ENCODE data around the gene CTTN.

DNA sequence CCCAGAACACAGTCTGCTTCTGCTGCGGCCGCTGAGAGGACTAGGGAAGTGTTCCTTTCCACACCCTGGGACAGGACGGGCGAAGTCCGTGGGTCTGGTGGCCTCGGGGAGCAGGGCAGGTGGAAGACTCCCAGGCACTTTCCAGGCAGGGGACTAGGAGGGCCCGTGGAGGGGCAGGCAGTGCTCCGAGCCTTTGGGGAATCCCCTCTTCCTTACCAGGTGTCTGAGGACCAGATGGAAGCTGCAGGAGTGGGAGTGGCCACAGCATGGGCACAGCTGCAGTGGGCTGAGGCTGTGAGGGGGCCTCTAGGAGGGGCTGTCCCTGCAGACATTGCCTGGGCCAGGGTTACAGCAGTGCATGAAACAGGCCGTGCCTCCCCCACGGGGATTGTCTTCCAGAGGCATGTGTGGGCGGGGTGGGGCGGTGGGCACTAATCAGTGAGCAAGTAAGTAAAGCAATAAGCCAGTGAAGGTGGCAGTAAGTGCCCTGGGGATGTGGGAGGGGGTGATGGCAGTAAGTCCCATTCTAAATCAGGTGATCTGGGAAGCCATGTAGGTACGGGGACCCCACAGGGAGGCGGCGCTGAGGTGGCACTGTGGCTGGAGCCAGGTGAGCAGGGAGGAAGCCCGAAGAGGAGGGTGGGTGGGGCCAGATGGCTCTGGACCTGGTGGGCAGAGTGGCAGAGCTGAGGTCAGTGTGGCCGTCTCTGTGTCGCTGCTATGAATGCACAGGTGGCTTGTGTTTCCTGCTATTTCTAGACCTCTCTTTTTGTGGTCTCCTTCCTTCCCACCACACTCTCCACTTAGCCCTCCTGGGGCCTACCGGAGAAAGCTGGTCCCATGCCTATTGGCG is 66.4 kb downstream of the CTTN start:
- no peak for TF ChIP-seq SIN3A (IDR thresholded peaks at IDR 0.05; ENCODE audit: borderline replicate concordance, insufficient read depth, low read depth, low read length)
- TF ChIP-seq, protein P1, sequence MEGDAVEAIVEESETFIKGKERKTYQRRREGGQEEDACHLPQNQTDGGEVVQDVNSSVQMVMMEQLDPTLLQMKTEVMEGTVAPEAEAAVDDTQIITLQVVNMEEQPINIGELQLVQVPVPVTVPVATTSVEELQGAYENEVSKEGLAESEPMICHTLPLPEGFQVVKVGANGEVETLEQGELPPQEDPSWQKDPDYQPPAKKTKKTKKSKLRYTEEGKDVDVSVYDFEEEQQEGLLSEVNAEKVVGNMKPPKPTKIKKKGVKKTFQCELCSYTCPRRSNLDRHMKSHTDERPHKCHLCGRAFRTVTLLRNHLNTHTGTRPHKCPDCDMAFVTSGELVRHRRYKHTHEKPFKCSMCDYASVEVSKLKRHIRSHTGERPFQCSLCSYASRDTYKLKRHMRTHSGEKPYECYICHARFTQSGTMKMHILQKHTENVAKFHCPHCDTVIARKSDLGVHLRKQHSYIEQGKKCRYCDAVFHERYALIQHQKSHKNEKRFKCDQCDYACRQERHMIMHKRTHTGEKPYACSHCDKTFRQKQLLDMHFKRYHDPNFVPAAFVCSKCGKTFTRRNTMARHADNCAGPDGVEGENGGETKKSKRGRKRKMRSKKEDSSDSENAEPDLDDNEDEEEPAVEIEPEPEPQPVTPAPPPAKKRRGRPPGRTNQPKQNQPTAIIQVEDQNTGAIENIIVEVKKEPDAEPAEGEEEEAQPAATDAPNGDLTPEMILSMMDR (IDR thresholded peaks at IDR 0.05): no peak
- no peak for TF ChIP-seq POLR2AphosphoS5 (IDR thresholded peaks at IDR 0.05; ENCODE audit: low read depth, low read length)

Data from Panc1 (cell line).